ENCODE data around the gene TMEM187.

Gene TMEM187

GRCh38 chrX:153972368-153973126 is at the start of gene TMEM187:
TMEM187 (plus strand) TSS chrX:153972754; CDS start chrX:153982063, 9,309 bp downstream.
- Histone ChIP-seq H3K36me3 (ENCODE audit: insufficient read depth, low read length) (no peaks in the 10 kb centered on the region), H3K9me3 (ENCODE audit: low read length) (peaks cover 4% of the 10 kb centered on the region), H3K9ac (ENCODE audit: low read length) (peak within 1 kb of the TSS; percentile 96), H3K27ac (ENCODE audit: low read depth, low read length) (peak within 1 kb of the TSS; percentile 90), H3K27me3 (ENCODE audit: control insufficient read depth in 1 of 2, insufficient read depth in 2 of 2, low read length in 2 of 2) (no peaks in the 10 kb centered on the region), H3K4me1 (ENCODE audit: insufficient read depth, low read length) (peaks cover 33% of the 10 kb centered on the region), H3K4me3 (ENCODE audit: low read depth in 1 of 2, low read length in 2 of 2) (peak within 1 kb of the TSS; percentile 93 to 94)

DNA sequence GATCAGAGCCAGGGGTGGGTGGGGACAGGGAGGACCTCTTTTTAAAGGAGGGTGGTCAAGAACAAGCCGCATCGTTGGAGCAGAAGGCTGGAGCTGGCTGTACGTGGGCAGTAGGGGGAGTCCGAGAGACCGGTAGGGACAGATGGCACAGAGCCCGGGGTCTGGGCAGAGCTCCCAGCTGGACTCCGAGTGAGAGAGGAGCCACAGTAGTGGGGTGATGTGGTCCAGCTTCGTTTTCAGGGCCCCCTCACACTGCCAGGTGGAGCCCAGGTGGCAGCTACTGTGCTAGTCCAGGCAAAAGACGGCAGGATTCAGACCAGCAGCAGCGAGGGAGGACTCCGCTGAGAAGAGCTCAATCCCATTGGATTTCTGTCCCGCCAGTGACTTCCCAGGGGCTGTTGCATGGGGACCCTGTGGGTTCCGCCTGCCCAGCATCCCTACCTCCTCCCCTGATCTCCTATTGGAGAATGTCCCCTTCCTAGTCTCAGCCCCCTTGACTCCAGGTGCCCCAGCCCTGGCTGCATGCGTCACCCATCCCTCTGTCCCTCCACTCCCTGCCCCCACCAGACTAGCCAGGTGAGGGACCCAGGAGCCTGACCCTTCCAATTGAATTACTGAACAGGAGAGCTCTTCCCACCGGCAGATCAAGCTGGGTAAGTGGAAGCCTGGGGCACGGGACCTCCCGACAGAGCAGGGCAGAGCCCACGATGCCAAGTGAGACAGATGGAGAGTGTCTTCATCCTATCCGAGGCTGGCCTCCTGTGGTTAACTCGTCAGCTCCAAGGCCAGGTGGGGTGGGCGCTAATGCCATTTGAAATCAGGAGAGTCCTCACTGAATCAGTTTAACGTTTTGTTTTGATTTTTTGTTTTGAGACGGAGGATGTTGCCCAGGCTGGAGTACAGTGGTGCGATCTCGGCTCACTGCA is 49.4 kb upstream of the TMEM187 start:
- Histone ChIP-seq H3K9ac (ENCODE audit: low read length) (no peak overlapping the region), H3K4me1 (ENCODE audit: insufficient read depth, low read length) (peaks cover 21% of the 10 kb centered on the region), H3K4me3 (ENCODE audit: low read depth in 1 of 2, low read length in 2 of 2) (no peak overlapping the region), H3K27me3 (ENCODE audit: control insufficient read depth in 1 of 2, insufficient read depth in 2 of 2, low read length in 2 of 2) (peaks cover 3 to 58% of the 10 kb centered on the region in 2 donors), H3K27ac (ENCODE audit: low read depth, low read length) (no peak overlapping the region), H3K9me3 (ENCODE audit: low read length) (no peaks in the 10 kb centered on the region), H3K36me3 (ENCODE audit: insufficient read depth, low read length) (no peaks in the 10 kb centered on the region)

DNA sequence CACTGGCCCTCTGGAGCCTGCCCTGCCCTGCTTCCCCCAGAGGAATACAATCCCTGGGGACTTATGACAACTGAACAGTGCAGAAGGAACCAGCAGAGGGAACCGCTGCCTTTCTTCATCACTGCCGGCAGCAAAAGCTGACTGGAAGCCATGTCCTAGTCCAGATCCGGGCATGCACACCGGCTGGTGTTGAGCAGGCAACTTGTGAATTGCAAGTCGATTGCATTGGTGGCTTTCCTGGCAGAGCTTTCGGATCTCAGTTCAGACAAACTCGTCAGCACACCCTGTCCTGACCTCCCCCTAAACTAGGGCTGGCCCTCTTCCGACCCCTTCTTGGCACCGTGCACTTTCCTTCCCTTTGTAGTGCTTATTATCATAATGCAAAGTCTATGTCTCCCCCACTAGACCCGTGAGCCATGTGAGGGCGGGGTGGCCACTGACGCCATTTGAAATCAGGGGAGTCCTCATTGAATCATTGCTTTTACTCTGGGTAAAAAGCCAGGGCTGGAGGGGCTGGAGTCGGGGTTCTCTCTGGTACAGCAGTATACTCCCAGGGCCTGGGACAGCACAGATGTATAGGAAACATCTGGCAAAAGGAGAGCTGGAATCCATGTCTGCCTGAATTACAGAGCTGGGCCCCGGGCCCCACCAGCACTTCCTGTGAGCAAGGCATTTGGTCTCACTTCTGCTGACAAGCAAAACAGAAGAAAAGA is 48.2 kb upstream of the TMEM187 start:
- Histone ChIP-seq H3K9ac (ENCODE audit: low read length) (no peak overlapping the region), H3K4me1 (ENCODE audit: insufficient read depth, low read length) (peaks cover 26% of the 10 kb centered on the region), H3K4me3 (ENCODE audit: low read depth in 1 of 2, low read length in 2 of 2) (no peak overlapping the region), H3K27ac (ENCODE audit: low read depth, low read length) (no peak overlapping the region), H3K36me3 (ENCODE audit: insufficient read depth, low read length) (no peaks in the 10 kb centered on the region), H3K27me3 (ENCODE audit: control insufficient read depth in 1 of 2, insufficient read depth in 2 of 2, low read length in 2 of 2) (peaks cover 3 to 52% of the 10 kb centered on the region in 2 donors), H3K9me3 (ENCODE audit: low read length) (no peaks in the 10 kb centered on the region)

GRCh38 chrX:153925387-153925738 is 47.2 kb upstream of the TMEM187 start:
- no peaks in the 10 kb centered on the region for H3K36me3 ChIP-seq (ENCODE audit: insufficient read depth, low read length)
- peaks cover 3 to 50% of the 10 kb centered on the region in 2 donors for H3K27me3 ChIP-seq (ENCODE audit: control insufficient read depth in 1 of 2, insufficient read depth in 2 of 2, low read length in 2 of 2)
- H3K4me1 ChIP-seq (ENCODE audit: insufficient read depth, low read length), result peaks cover 28% of the 10 kb centered on the region
- no peak overlapping the region for H3K27ac ChIP-seq (ENCODE audit: low read depth, low read length)
- no peak overlapping the region for H3K4me3 ChIP-seq (ENCODE audit: low read depth in 1 of 2, low read length in 2 of 2)
- H3K9me3 ChIP-seq (ENCODE audit: low read length), result no peaks in the 10 kb centered on the region
- H3K9ac ChIP-seq (ENCODE audit: low read length), result no peak overlapping the region

DNA sequence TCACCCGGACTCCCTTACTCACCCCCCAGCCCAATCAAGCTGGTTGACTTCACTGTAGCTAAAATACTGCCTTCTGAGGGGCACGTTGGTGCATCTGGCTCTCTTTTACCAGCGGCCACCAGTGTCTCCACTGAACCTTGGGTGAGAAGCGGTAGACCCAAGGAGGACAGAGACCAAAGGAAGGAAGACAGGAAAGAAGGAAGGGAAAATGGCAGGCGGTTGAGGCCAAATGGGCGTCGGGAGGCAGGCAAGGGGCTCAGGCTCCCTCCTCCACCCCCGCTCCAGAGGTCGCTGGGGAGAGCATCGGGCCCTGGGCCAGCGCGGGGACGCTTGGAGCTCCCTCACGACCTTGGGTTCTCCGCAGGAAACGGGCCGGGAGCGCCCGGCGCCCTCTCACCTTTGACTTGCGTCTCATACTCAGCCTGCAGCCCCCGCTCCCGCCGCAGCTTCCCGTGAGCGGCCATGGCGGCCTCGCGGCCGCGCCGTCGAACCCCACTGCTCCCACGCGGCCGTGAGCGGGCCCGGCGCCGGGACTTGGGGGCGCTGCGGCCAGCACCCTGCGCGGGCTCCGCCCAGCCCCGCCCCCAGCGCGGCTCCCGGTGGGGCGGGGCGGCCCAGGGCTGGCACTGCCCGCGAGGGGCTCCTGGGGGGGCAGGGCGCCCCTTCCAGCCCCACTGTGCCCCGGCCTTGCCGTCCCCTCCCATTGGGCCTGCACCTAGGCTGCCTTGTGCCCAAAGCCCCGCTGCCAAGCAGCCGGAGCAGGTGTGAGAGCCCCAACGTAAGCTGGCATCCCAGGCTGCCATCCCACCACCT is 46.6 kb upstream of the TMEM187 start, which contains the start of gene ARHGAP4:
Gene ARHGAP4 (minus strand): TSS at position 526 of the 813 bp plus-strand sequence. CDS start 62 bp downstream, at position 464.
- peak within 1 kb of the TSS; percentile 93 for H3K27ac ChIP-seq (ENCODE audit: low read depth, low read length)
- peaks cover 28% of the 10 kb centered on the region for H3K4me1 ChIP-seq (ENCODE audit: insufficient read depth, low read length)
- peak within 1 kb of the TSS in 1 of 2 donors; percentile 62 for H3K4me3 ChIP-seq (ENCODE audit: low read depth in 1 of 2, low read length in 2 of 2)
- no peak within 1 kb of the TSS for H3K9ac ChIP-seq (ENCODE audit: low read length)
- H3K36me3 ChIP-seq (ENCODE audit: insufficient read depth, low read length), result peaks cover under 1% of the 10 kb centered on the region
- H3K9me3 ChIP-seq (ENCODE audit: low read length), result no peaks in the 10 kb centered on the region
- H3K27me3 ChIP-seq (ENCODE audit: control insufficient read depth in 1 of 2, insufficient read depth in 2 of 2, low read length in 2 of 2), result peaks cover 3 to 44% of the 10 kb centered on the region in 2 donors

GRCh38 chrX:153926552-153926857 is 46.0 kb upstream of the TMEM187 start:
- no peaks in the 10 kb centered on the region for H3K9me3 ChIP-seq (ENCODE audit: low read length)
- H3K36me3 ChIP-seq (ENCODE audit: insufficient read depth, low read length), result peaks cover 4% of the 10 kb centered on the region
- H3K4me3 ChIP-seq (ENCODE audit: low read depth in 1 of 2, low read length in 2 of 2), result peak overlapping the region in 1 of 2 donors; percentile 62
- H3K9ac ChIP-seq (ENCODE audit: low read length), result no peak overlapping the region
- peaks cover 23% of the 10 kb centered on the region for H3K4me1 ChIP-seq (ENCODE audit: insufficient read depth, low read length)
- peaks cover 3 to 38% of the 10 kb centered on the region in 2 donors for H3K27me3 ChIP-seq (ENCODE audit: control insufficient read depth in 1 of 2, insufficient read depth in 2 of 2, low read length in 2 of 2)
- peak overlapping the region; percentile 93 for H3K27ac ChIP-seq (ENCODE audit: low read depth, low read length)

DNA sequence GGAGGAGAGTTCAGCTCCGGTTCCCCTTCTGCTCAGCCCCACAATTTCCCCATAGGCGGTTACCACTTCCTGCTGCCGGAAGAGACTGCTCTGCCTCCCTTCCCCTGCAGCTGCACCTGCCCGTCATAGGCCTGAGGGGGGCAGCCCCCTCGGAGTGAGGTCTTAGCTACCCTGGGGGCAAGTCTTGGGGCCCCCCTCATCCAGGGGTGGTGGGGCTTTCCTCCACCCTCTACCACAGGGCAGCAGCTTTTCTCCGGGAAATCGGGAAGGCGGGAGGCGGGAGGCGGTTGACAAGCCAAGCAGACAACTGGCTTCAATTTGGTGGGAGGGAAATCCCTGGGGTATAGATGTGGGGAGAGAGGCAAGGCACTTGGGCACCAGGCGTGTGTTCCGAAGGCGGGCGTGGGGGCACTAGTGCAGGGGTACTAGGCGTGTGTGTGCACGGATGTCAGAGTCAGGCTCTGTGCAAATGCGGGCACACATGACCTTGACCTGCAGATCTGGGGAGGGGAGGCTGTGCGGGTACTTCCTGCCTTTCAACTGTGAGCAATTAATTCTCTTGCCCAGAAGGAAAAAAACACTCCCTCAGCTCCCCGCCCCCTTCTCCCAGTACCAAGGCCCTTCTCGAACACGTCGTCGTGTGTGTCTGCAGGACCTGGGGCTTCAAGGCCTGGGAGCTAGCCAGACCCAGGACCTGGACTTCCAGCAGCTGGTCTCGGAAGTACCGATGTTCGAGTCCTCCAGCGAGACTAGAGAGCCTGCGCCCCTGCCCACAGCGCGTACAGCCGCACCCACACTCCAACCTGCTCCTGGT is 45.5 kb upstream of the TMEM187 start:
- Histone ChIP-seq H3K27me3 (ENCODE audit: control insufficient read depth in 1 of 2, insufficient read depth in 2 of 2, low read length in 2 of 2) (peaks cover 3 to 33% of the 10 kb centered on the region in 2 donors), H3K4me1 (ENCODE audit: insufficient read depth, low read length) (peaks cover 18% of the 10 kb centered on the region), H3K36me3 (ENCODE audit: insufficient read depth, low read length) (peaks cover 9% of the 10 kb centered on the region), H3K27ac (ENCODE audit: low read depth, low read length) (peak overlapping the region; percentile 93), H3K9me3 (ENCODE audit: low read length) (no peaks in the 10 kb centered on the region), H3K4me3 (ENCODE audit: low read depth in 1 of 2, low read length in 2 of 2) (peak overlapping the region; percentile 62 to 64), H3K9ac (ENCODE audit: low read length) (peak overlapping the region; percentile 75)

DNA sequence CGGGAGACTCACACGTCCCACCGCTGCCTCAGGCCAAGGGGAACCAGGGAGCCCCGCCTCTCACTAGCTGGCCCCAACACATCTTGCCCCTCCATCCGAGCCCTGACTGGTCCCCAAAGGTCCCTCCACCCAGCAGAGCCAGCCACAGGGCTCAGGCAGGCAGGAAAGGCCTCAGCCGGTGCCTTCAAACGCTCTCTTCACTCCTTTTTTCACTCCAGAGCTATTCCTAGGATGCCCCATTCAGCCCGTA is 45.0 kb upstream of the TMEM187 start:
- H3K4me1 ChIP-seq (ENCODE audit: insufficient read depth, low read length), result peaks cover 18% of the 10 kb centered on the region
- no peaks in the 10 kb centered on the region for H3K9me3 ChIP-seq (ENCODE audit: low read length)
- H3K9ac ChIP-seq (ENCODE audit: low read length), result peak overlapping the region; percentile 75
- peaks cover 3 to 28% of the 10 kb centered on the region in 2 donors for H3K27me3 ChIP-seq (ENCODE audit: control insufficient read depth in 1 of 2, insufficient read depth in 2 of 2, low read length in 2 of 2)
- H3K36me3 ChIP-seq (ENCODE audit: insufficient read depth, low read length), result peaks cover 12% of the 10 kb centered on the region
- H3K4me3 ChIP-seq (ENCODE audit: low read depth in 1 of 2, low read length in 2 of 2), result peak overlapping the region; percentile 62 to 64
- H3K27ac ChIP-seq (ENCODE audit: low read depth, low read length), result peak overlapping the region; percentile 93

DNA sequence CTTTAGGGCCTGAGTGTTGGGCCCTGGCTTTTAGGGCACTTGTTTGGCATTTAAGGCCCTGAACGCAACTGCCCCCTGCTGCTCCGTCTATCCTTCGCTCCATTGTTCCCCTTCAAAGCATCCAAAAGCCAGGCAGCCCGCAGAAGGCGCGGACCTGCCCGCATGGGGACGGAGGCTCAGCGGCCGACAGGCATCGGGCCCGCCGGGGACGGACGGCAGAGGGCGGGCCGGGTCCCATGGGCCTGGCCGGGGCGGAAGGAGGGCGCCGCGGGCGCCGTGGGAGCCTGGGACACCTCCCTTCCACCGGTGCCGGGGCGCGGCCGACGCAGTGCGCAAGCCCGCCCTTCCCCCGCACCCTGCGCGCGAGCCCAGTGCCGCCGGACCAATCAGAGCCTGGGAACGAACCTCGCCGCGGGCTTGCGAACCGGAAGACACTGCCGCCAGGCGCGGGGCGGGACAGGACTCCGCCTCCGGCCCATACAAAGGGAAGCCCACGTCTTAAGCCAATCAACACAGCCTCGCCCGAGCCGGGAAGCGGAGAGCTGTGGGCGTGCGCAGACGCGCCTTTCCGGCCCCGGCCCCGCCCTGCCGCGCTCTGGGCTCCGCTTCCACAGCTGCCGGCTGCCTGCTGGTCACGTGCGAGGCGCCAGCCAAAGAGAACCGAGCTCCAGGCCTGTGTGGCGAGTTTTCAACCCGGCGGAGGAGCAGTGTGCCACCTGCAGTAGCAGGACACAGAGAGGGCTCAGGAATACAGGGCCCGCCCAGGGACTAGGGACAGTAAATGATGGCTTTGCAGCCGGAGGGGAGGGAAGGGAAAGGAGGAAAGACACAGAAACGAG is 44.4 kb upstream of the TMEM187 start:
- Histone ChIP-seq H3K27me3 (ENCODE audit: control insufficient read depth in 1 of 2, insufficient read depth in 2 of 2, low read length in 2 of 2) (peaks cover 3 to 27% of the 10 kb centered on the region in 2 donors), H3K27ac (ENCODE audit: low read depth, low read length) (peak overlapping the region; percentile 93), H3K4me1 (ENCODE audit: insufficient read depth, low read length) (peaks cover 16% of the 10 kb centered on the region), H3K4me3 (ENCODE audit: low read depth in 1 of 2, low read length in 2 of 2) (peak overlapping the region; percentile 62 to 64), H3K9ac (ENCODE audit: low read length) (peak overlapping the region; percentile 75), H3K9me3 (ENCODE audit: low read length) (no peaks in the 10 kb centered on the region), H3K36me3 (ENCODE audit: insufficient read depth, low read length) (peaks cover 12% of the 10 kb centered on the region)
